ENCODE results near the gene GRM7. TPM values are rescaled to one million over a fixed set of nuclear protein-coding genes. Genes with fewer than 3 reads are reported as not detected.

GRM7 gene
- total and polyA plus RNA-seq, 2 of the 4 experiments (the other 2 are of a cell fraction), result not detected

DNA sequence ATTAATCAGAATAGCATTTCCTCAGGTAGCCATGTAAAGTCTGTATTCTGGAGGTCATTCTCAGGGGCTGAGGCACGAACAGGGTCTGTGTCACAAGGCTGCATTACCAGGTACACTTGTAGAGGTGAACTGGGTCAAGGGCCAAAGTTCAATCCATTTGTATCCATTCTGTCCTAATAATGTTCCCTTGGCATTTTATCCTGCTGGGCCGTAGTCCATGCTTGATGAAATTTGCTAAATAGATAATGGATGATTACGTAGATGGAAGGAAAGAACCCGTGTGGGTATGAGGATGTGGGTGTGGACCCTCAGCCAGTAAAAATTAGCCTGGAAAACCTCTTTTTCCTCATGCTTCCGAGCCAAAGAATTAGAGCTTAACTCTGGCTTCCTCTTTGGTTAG, 785.9 kb downstream of the GRM7 start:
- TF ChIP-seq RAD21 (IDR thresholded peaks at IDR 0.05; ENCODE audit: low read length) (no peak), MAZ (IDR thresholded peaks at IDR 0.05; ENCODE audit: borderline replicate concordance, low read depth, low read length) (no peak), CEBPB (IDR thresholded peaks at IDR 0.05; ENCODE audit: low read depth, low read length) (no peak), RFX5 (IDR thresholded peaks at IDR 0.05; ENCODE audit: low read depth, low read length) (no peak), MXI1 (IDR thresholded peaks at IDR 0.05; ENCODE audit: borderline replicate concordance, low read depth, low read length) (no peak), SMC3 (IDR thresholded peaks at IDR 0.05; ENCODE audit: low read depth, low read length) (no peak), CHD1 (IDR thresholded peaks at IDR 0.05; ENCODE audit: low read depth, low read length) (no peak), POLR2A (IDR thresholded peaks at IDR 0.05; ENCODE audit: low read depth, low read length) (no peak), RCOR1 (IDR thresholded peaks at IDR 0.05; ENCODE audit: insufficient replicate concordance, low read length) (no peak), FOS (IDR thresholded peaks at IDR 0.05; ENCODE audit: low read depth, low read length) (no peak), MAFK (IDR thresholded peaks at IDR 0.05; ENCODE audit: low read depth, low read length) (no peak), USF2 (IDR thresholded peaks at IDR 0.05; ENCODE audit: low read depth, low read length) (no peak), BHLHE40 (IDR thresholded peaks at IDR 0.05; ENCODE audit: low read depth, low read length) (no peak), NFE2L2 (IDR thresholded peaks at IDR 0.05; ENCODE audit: low read depth, low read length) (no peak)
- TF ChIP-seq, protein P1, sequence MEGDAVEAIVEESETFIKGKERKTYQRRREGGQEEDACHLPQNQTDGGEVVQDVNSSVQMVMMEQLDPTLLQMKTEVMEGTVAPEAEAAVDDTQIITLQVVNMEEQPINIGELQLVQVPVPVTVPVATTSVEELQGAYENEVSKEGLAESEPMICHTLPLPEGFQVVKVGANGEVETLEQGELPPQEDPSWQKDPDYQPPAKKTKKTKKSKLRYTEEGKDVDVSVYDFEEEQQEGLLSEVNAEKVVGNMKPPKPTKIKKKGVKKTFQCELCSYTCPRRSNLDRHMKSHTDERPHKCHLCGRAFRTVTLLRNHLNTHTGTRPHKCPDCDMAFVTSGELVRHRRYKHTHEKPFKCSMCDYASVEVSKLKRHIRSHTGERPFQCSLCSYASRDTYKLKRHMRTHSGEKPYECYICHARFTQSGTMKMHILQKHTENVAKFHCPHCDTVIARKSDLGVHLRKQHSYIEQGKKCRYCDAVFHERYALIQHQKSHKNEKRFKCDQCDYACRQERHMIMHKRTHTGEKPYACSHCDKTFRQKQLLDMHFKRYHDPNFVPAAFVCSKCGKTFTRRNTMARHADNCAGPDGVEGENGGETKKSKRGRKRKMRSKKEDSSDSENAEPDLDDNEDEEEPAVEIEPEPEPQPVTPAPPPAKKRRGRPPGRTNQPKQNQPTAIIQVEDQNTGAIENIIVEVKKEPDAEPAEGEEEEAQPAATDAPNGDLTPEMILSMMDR (conservative IDR thresholded peaks at IDR 0.05; ENCODE audit: low read depth, low read length), result no peak
- TF ChIP-seq, protein P2, sequence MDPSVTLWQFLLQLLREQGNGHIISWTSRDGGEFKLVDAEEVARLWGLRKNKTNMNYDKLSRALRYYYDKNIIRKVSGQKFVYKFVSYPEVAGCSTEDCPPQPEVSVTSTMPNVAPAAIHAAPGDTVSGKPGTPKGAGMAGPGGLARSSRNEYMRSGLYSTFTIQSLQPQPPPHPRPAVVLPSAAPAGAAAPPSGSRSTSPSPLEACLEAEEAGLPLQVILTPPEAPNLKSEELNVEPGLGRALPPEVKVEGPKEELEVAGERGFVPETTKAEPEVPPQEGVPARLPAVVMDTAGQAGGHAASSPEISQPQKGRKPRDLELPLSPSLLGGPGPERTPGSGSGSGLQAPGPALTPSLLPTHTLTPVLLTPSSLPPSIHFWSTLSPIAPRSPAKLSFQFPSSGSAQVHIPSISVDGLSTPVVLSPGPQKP (IDR thresholded peaks at IDR 0.05; ENCODE audit: borderline replicate concordance, low read depth, low read length), result no peak
- Histone ChIP-seq H3K9me1 (ENCODE audit: insufficient read depth, low read length) (no peaks in the 10 kb centered on the region), H2AK5ac (ENCODE audit: low read depth, low read length) (no peak overlapping the region), H3K4me2 (ENCODE audit: low read depth, low read length) (no peak overlapping the region), H4K91ac (ENCODE audit: insufficient read depth, low read depth, low read length) (no peak overlapping the region), H3K27me3 (ENCODE audit: control insufficient read depth, insufficient read depth, low read length) (no peaks in the 10 kb centered on the region), H3K9ac (ENCODE audit: low read depth, low read length) (no peak overlapping the region), H4K20me1 (ENCODE audit: insufficient read depth, low read length) (no peaks in the 10 kb centered on the region), H3K23ac (ENCODE audit: low read depth, low read length) (no peak overlapping the region), H2AK9ac (replicated peaks; ENCODE audit: low read depth, low read length, poor library complexity) (no peak overlapping the region), H4K5ac (ENCODE audit: low read depth, low read length) (no peak overlapping the region), H3K36me3 (ENCODE audit: control insufficient read depth, insufficient read depth, low read length) (no peaks in the 10 kb centered on the region), H2BK120ac (ENCODE audit: low read depth, low read length) (no peak overlapping the region), H3K9me3 (ENCODE audit: control insufficient read depth, insufficient read depth, low read length) (peaks cover 18% of the 10 kb centered on the region), H4K8ac (ENCODE audit: low read depth in 2 of 2, low read length in 2 of 2) (no peak overlapping the region), H3K56ac (ENCODE audit: extremely low read depth, insufficient read depth, low read length) (no peak overlapping the region), H2BK20ac (ENCODE audit: low read depth, low read length) (no peak overlapping the region), H3K14ac (replicated peaks; ENCODE audit: low read depth, low read length) (no peak overlapping the region), H2BK15ac (ENCODE audit: low read depth, low read length) (no peak overlapping the region), H3K79me1 (ENCODE audit: low read depth in 1 of 2, low read length in 2 of 2) (no peaks in the 10 kb centered on the region), H3K4me3 (ENCODE audit: insufficient read depth, low read depth, low read length) (no peak overlapping the region), H3K18ac (ENCODE audit: low read depth, low read length) (no peak overlapping the region), H2AFZ (replicated peaks; ENCODE audit: low read length, poor library complexity) (no peak overlapping the region), H2BK5ac (ENCODE audit: low read depth, low read length, poor library complexity, severe bottlenecking) (no peak overlapping the region), H3K4ac (ENCODE audit: low read depth, low read length) (no peak overlapping the region), H3K27ac (ENCODE audit: insufficient read depth, low read length) (no peak overlapping the region), H3K4me1 (ENCODE audit: control insufficient read depth, insufficient read depth, low read length) (no peaks in the 10 kb centered on the region)
- no TSS peak for BruUV-seq (replicated peaks)
- in situ Hi-C loops (cut with MboI; ENCODE audit: low sequenced_read_pairs) (no loop called here), dilution Hi-C loops (cut with HindIII; ENCODE audit: low sequenced_read_pairs, unreplicated experiment) (no loop called here), intact Hi-C loops (cut with micrococcal nuclease) (no loop called here)
- POLR2A ChIA-PET (ENCODE audit: unreplicated experiment), result no interaction called here
- WGBS, 2 experiments (ENCODE audit: extremely low coverage in 2 of 2, insufficient read length in 1 of 2), result no CpG with 5 or more reads among the region's 5 CpGs
- CTCF ChIA-PET, result no interaction called here
- DNase-seq (no peak), ATAC-seq (ENCODE audit: low read depth) (no peak)

All from IMR-90 (cell line).